Karpas-422 (cell line): ENCODE results near the gene SLC66A2. TPM values are rescaled to one million over a fixed set of nuclear protein-coding genes. Genes with fewer than 3 reads are reported as not detected.

Source experiments
- DNase-seq: peaks from one replicate; pipeline ENCODE4 v3.0.0-alpha.2; 2015
- H2AFZ ChIP-seq: fragments of 200-600 bp; sonication (generic); 2 replicates; pipeline ENCODE4 v1.6.1; 2014; ENCODE audit warnings: antibody characterized with exemption, low read length, mixed read lengths
- H3K27ac ChIP-seq: fragments of 200-600 bp; sonication (generic); 2 replicates; pipeline ENCODE4 v1.5.1; 2014; ENCODE audit warnings: mild to moderate bottlenecking, low read length, moderate library complexity
- H3K27me3 ChIP-seq: fragments of 200-600 bp; sonication (generic); 2 replicates; pipeline ENCODE4 v1.6.1; 2014; ENCODE audit warnings: low read length, mixed read lengths
- H3K36me3 ChIP-seq: fragments of 200-600 bp; sonication (generic); 2 replicates; pipeline ENCODE4 v1.6.1; 2014; ENCODE audit warnings: low read length, mixed read lengths; ENCODE audit not compliant: insufficient read depth
- H3K4me1 ChIP-seq: fragments of 200-600 bp; sonication (generic); 2 replicates; pipeline ENCODE4 v1.6.1; 2014; ENCODE audit warnings: mild to moderate bottlenecking, low read length, mixed read lengths
- H3K4me2 ChIP-seq: fragments of 200-600 bp; sonication (generic); 2 replicates; pipeline ENCODE4 v1.6.1; 2014; ENCODE audit warnings: low read length, low read depth, mild to moderate bottlenecking; ENCODE audit not compliant: poor library complexity, severe bottlenecking
- H3K4me3 ChIP-seq: fragments of 200-600 bp; sonication (generic); 2 replicates; pipeline ENCODE4 v1.5.1; 2014; ENCODE audit warnings: mild to moderate bottlenecking, antibody characterized with exemption, low read length, mixed read lengths
- H3K79me2 ChIP-seq: fragments of 200-600 bp; sonication (generic); 2 replicates; pipeline ENCODE4 v1.6.1; 2014; ENCODE audit warnings: mild to moderate bottlenecking, low read length, mixed read lengths
- H3K9ac ChIP-seq: fragments of 200-600 bp; sonication (generic); 2 replicates; pipeline ENCODE4 v1.6.0; 2014; ENCODE audit warnings: low read length
- H3K9me2 ChIP-seq: fragments of 200-600 bp; sonication (generic), shearing (Covaris generic); replicated peaks from 2 replicates; pipeline ENCODE4 v1.6.0; 2014; ENCODE audit warnings: mild to moderate bottlenecking, low read length, moderate library complexity; ENCODE audit not compliant: insufficient read depth
- H3K9me3 ChIP-seq: fragments of 300-700, 200-600 bp; sonication (generic); 2 replicates; pipeline ENCODE4 v1.6.1; 2014; ENCODE audit warnings: low read length, mixed read lengths
- H4K20me1 ChIP-seq: fragments of 200-600 bp; sonication (generic); 2 replicates; pipeline ENCODE4 v1.6.1; 2014; ENCODE audit warnings: mild to moderate bottlenecking, antibody characterized with exemption, low read length, low read depth; ENCODE audit not compliant: insufficient read depth
- total RNA-seq: library from RNA; depleted of rRNA; stranded (reverse); fragments of >200 nt; shearing (Covaris generic); gene quantifications from 2 replicates; pipeline ENCODE4 v1.2.3, GENCODE V29; 2014; ENCODE audit warnings: low replicate concordance

Gene SLC66A2
- total RNA-seq, 1 experiment from 2014 or later: 43.1 TPM

DNA sequence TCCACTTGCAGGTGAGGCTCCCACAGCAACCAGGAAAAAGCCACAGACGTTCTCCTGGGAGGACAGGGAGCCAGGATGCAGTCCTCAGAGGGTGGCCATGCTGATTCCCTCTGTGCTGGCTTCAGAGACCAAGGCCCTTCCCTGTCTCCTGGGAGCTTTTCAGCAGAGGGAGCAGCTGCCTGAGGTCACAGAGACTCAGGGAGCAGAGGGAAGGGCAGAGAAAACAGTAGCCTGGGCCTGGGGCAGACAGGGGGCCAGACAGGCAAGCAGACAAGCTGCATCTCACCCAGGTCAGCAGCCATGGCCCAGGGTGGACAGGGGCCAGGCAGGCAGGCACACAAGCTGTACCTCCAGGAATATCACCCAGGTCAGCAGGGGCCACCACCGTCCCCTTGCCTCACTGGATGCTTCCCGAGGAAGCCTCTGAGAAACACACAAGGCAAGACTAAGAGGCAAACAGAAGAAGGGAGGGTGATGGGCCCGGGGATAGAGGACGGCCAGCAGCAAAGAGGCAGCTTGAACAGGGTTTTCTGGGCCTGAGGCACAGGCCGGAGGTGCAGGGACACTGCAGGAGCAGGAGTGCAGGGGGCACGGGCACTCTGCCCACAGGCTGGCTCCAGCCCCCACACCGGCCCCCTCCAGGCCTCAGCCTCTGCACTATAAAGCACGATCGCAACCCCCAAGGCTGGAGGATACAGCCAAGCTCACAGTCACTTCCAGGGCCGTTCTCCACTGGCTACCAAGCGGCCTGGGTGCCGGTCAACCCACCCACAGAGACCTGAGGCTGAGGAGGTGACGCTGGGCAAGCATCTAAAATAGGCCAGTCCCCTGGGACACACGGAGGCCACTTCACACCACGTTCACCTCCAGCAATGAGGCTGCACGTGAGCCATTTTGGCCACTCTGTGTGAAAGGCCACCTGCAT is 6.1 kb downstream of the SLC66A2 start:
- Histone ChIP-seq H3K36me3 (peaks cover 34% of the 10 kb centered on the region), H3K79me2 (peaks cover 96% of the 10 kb centered on the region), H3K27me3 (no peaks in the 10 kb centered on the region), H3K4me1 (peaks cover 45% of the 10 kb centered on the region), H3K27ac (peak overlapping the region; percentile 40), H3K9me3 (no peaks in the 10 kb centered on the region), H4K20me1 (peaks cover 28% of the 10 kb centered on the region), H3K4me3 (no peak overlapping the region), H3K9ac (peak overlapping the region; percentile 7; the same call in 1 of the 2 replicates), H3K9me2 (no peaks in the 10 kb centered on the region), H3K4me2 (peak overlapping the region; percentile 52), H2AFZ (no peak overlapping the region)
- no peak for DNase-seq

DNA sequence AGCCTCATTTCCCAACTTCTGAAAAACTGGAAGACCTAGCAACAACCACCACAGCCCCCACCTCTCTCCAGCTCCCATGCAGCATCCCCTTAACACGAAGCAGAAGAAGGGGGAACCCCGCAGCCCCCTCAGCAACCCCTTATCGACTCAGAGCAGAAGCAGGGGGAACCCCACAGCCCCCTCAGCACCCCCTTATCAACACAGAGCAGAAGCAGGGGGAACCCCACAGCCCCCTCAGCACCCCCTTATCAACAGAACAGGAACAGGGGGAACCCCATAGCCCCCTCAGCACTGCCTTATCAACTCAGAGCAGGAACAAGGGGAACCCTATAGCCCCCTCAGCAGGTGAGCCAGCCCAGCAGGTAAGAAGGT is 6.7 kb downstream of the SLC66A2 start:
- Histone ChIP-seq H3K9ac (no peak overlapping the region), H3K4me3 (no peak overlapping the region), H3K79me2 (peaks cover 96% of the 10 kb centered on the region), H3K9me3 (no peaks in the 10 kb centered on the region), H3K27me3 (no peaks in the 10 kb centered on the region), H4K20me1 (peaks cover 24% of the 10 kb centered on the region), H3K36me3 (peaks cover 37% of the 10 kb centered on the region), H3K4me1 (peaks cover 39% of the 10 kb centered on the region), H3K27ac (no peak overlapping the region), H3K4me2 (no peak overlapping the region), H2AFZ (no peak overlapping the region), H3K9me2 (no peaks in the 10 kb centered on the region)
- no peak for DNase-seq

DNA sequence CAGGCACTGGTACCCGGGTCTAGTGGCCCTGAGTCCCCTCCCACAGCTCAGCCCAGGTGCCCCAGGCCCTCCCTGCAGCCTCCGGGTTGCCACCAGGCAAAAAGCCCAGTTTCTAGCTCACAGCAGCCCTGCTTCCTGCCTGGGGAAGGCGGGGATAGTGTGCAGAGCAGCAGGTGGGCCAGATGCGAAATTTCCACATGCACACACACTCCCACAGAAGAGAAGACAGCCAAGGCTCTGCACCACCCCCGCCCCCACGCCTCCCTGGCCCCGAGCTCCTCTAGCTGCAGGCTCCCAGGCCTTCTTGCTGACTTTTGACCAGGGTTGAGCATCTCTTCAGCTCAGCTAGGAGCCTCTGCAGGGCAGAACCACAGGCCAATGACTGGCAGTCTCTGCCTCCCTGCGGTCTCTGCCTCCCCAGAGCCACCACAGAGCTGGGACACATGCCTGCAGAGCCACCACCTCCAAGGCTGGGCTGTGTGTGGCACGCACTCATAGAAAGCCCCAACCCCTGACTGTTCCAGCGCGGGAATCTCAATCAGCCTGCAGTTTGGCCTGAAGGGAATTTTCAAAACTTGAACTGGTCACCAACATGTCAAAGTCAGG is 7.2 kb downstream of the SLC66A2 start:
- Histone ChIP-seq H3K27ac (no peak overlapping the region), H4K20me1 (peaks cover 23% of the 10 kb centered on the region), H3K4me3 (no peak overlapping the region), H3K9ac (no peak overlapping the region), H3K4me1 (peaks cover 34% of the 10 kb centered on the region), H3K4me2 (no peak overlapping the region), H2AFZ (no peak overlapping the region), H3K27me3 (no peaks in the 10 kb centered on the region), H3K9me3 (no peaks in the 10 kb centered on the region), H3K79me2 (peaks cover 96% of the 10 kb centered on the region), H3K36me3 (peaks cover 42% of the 10 kb centered on the region), H3K9me2 (no peaks in the 10 kb centered on the region)
- no peak for DNase-seq

DNA sequence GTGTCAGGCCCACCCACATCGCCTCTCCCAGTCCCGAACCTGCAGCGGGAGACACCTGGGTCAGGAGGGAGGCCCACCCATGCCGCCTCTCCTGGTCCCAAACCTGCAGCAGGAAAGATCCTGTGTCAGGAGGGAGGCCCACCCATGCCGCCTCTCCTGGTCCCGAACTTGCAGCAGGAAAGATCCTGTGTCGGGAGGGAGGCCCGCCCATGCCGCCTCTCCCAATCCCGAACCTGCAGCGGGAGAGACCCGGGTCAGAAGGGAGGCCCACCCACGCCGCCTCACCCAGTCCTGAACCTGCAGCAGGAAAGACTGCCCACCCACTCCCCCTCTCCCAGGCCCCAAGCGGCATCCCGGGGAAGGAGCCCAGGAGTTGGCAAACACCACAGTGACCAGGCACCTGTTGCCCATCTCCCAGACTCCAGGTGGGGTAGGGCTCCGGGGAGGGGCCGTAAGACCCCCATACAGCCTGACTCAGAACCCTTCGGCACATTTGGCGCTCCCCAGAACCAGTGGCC is 7.8 kb downstream of the SLC66A2 start:
- no peak overlapping the region for H3K27ac ChIP-seq
- H3K4me2 ChIP-seq: no peak overlapping the region
- H3K9ac ChIP-seq: no peak overlapping the region
- H3K9me3 ChIP-seq: no peaks in the 10 kb centered on the region
- peaks cover 18% of the 10 kb centered on the region for H4K20me1 ChIP-seq
- H3K4me1 ChIP-seq: peaks cover 28% of the 10 kb centered on the region
- H3K4me3 ChIP-seq: no peak overlapping the region
- H3K36me3 ChIP-seq: peaks cover 40% of the 10 kb centered on the region
- H3K79me2 ChIP-seq: peaks cover 96% of the 10 kb centered on the region
- H2AFZ ChIP-seq: no peak overlapping the region
- H3K27me3 ChIP-seq: no peaks in the 10 kb centered on the region
- DNase-seq: no peak
- no peaks in the 10 kb centered on the region for H3K9me2 ChIP-seq

DNA sequence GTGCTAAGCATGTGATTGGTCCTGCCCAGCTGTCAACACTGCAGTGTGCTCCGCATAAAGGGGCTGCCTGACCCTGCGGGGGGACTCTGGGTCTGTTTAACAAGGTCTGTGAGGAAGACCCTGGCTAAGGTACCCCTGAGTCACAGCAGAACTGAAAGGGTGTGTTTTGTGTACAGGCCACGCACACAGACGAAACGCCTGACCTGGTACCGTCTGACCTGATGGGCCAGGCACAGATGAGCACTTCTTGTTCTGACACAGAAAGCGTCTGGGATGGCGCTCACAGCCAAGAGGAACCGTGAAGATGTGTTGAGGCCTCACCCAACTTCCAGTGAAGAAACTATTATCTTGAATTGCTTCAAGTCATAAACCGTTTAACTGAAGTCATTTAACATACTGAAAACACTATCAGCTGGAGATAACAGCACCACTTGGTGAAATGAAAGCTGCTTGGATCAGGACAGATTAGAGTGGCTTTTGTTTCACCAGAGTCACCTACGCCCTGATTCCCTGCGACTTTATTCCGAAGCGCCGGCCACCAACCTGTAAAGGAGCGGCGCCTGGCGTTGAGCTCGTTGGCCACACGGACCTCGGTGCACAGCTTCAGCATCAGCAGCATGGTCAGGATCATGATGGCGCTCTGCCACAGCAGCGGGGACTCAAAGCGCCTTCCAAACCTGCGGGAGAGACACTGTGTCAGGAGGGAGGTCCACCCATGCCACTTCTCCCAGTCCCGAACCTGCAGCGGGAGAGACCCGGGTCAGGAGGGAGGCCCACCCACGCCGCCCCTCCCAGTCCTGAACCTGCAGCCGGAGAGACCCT is 8.5 kb downstream of the SLC66A2 start:
- Histone ChIP-seq H3K9ac (no peak overlapping the region), H3K36me3 (peaks cover 44% of the 10 kb centered on the region), H3K27me3 (no peaks in the 10 kb centered on the region), H2AFZ (no peak overlapping the region), H3K9me3 (no peaks in the 10 kb centered on the region), H3K4me3 (no peak overlapping the region), H3K79me2 (peaks cover 96% of the 10 kb centered on the region), H3K9me2 (no peaks in the 10 kb centered on the region), H3K4me2 (no peak overlapping the region), H3K4me1 (peaks cover 25% of the 10 kb centered on the region), H3K27ac (no peak overlapping the region), H4K20me1 (peaks cover 14% of the 10 kb centered on the region)
- DNase-seq: no peak

DNA sequence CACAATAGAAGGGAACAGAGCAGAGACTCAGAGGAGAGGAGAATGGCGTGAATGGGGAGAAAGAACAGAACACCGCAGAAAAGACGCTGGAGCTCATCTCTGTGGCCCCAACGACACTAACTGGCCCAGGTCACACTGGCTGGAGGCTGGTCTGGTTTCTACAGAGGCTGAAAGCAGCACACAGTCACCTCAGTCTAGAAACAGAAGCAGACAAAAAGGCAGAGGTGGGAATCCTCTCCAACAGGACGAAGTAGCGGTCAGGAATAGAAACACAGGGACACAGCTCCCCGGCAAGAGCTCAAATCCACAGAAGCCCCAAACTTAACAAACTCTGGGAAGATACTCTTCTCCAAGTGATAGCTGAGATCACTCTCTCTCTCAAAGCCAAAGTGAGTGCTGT is 9.2 kb downstream of the SLC66A2 start:
- Histone ChIP-seq H3K79me2 (peaks cover 98% of the 10 kb centered on the region), H3K36me3 (peaks cover 52% of the 10 kb centered on the region), H4K20me1 (peaks cover 11% of the 10 kb centered on the region), H3K9ac (no peak overlapping the region), H3K4me3 (no peak overlapping the region), H3K9me2 (no peaks in the 10 kb centered on the region), H3K4me2 (no peak overlapping the region), H3K4me1 (peaks cover 19% of the 10 kb centered on the region), H2AFZ (no peak overlapping the region), H3K9me3 (no peaks in the 10 kb centered on the region), H3K27ac (no peak overlapping the region), H3K27me3 (no peaks in the 10 kb centered on the region)
- no peak for DNase-seq

DNA sequence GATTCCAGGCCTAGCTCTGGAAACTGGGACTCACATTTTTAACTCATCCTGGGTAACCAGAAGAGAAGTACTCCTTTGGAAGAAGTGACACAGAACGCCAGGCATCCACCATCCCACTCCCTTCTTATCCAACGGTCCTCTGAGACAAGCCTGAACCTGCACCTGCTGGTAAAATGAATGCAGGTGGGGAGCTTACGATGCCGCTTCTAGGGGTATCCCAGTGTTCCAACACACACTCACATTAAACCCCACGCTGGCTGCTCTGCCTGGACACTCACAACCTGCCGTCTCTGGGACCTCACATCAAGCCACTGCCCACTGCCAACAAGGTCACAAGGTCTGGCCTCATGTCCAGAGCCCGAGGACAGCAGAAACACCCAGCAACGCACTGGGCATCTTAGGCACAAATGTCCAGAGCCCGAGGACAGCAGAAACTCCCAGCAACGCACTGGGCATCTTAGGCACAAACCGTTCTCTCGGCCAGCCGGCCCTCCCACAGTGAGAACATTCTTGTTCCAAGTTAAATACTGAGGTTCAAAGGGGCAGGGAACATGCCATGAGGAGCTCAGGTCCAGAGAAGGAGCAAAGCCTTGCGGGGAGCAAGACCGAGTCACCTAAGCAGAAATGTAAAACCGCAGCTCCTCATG is 9.9 kb downstream of the SLC66A2 start:
- peaks cover 58% of the 10 kb centered on the region for H3K36me3 ChIP-seq
- no peaks in the 10 kb centered on the region for H3K9me3 ChIP-seq
- no peaks in the 10 kb centered on the region for H3K9me2 ChIP-seq
- no peak overlapping the region for H3K27ac ChIP-seq
- H3K4me2 ChIP-seq: no peak overlapping the region
- peaks cover 13% of the 10 kb centered on the region for H3K4me1 ChIP-seq
- no peak overlapping the region for H3K9ac ChIP-seq
- H3K27me3 ChIP-seq: no peaks in the 10 kb centered on the region
- DNase-seq: no peak
- peaks cover 11% of the 10 kb centered on the region for H4K20me1 ChIP-seq
- peaks cover 98% of the 10 kb centered on the region for H3K79me2 ChIP-seq
- H2AFZ ChIP-seq: no peak overlapping the region
- no peak overlapping the region for H3K4me3 ChIP-seq
